Measurements from ENCODE around the gene TSGA10.

GRCh38 chr2:99150706-99151105, 4.0 kb downstream of the TSGA10 start:
- TF ChIP-seq BACH2 (CRISPR knock-in tag; IDR thresholded peaks at IDR 0.05; ENCODE audit: borderline replicate concordance) (no peak), ZNF70 (CRISPR knock-in tag; IDR thresholded peaks at IDR 0.05) (no peak), ARNTL (CRISPR knock-in tag; IDR thresholded peaks at IDR 0.05; ENCODE audit: borderline replicate concordance, low read depth) (no peak), ZC3H10 (CRISPR knock-in tag; IDR thresholded peaks at IDR 0.05) (no peak)

Data from SK-N-SH treated with all-trans-retinoic acid at 6 μM for 48 hours (cell line).